ENCODE results near the gene MLH1.

- TF ChIP-seq CTCF (IDR thresholded peaks at IDR 0.05 in 8 of 11, conservative IDR thresholded peaks at IDR 0.05 in 3 of 11) (peak in 1 of 11 experiments; percentile 6), POLR2A (IDR thresholded peaks at IDR 0.05) (peak in 1 of 3 donors; percentile 78)
These were observed at the start of gene MLH1 for GRCh38 chr3:36993326-36994283.

Measured in spleen (tissue), 7 donors.